ENCODE data around the gene COL16A1.
A peak's percentile ranks its signal among the peaks of the same experiment; 100 is the strongest.
"Not testable (repeated sequence)": the region's sequence is repeated elsewhere in the genome, so short reads cannot be mapped to it uniquely, and the experiment has no call there.

COL16A1 gene

DNA sequence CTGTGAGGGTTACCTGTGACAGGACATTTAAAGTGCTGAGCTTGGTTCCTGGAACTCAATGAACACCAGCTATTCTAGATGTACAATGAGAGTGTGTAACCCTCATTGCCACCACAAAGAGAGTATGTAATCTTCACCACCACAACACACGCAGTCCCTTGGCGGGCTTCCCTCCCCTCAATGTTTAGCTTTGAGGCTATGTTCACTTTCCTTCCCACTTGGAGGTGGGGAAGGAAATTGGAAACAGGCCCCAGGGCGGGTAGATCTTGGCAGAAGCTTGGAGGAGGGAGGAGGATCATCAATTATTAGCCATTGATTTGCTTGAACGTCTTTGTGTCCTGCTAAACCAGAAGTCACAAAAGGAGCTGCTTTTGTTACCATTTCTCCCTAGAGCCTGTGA is 8.3 kb upstream of the COL16A1 start:
- TF ChIP-seq POLR2AphosphoS5 (IDR thresholded peaks at IDR 0.05; ENCODE audit: low read depth, low read length) = no peak
- TF ChIP-seq POLR2A (IDR thresholded peaks at IDR 0.05; ENCODE audit: low read depth, low read length) = no peak
- no peak for TF ChIP-seq PAX5 (IDR thresholded peaks at IDR 0.05; ENCODE audit: insufficient read depth, low read length, severe bottlenecking)
- TF ChIP-seq TAF1 (IDR thresholded peaks at IDR 0.05; ENCODE audit: low read depth, low read length) = no peak
- TF ChIP-seq POU2F2 (IDR thresholded peaks at IDR 0.05; ENCODE audit: low read depth, low read length) = no peak
- TF ChIP-seq SPI1 (IDR thresholded peaks at IDR 0.05; ENCODE audit: low read depth, low read length) = no peak
- FAIRE-seq (peak; percentile 31), DNase-seq (ENCODE audit: insufficient read length, low spot score) (no peak)

GRCh38 chr1:31708324-31708723 is 4.5 kb upstream of the COL16A1 start:
- DNase-seq (ENCODE audit: insufficient read length, low spot score) (no peak), FAIRE-seq (peak; percentile 16)
- no peak for TF ChIP-seq PAX5 (IDR thresholded peaks at IDR 0.05; ENCODE audit: insufficient read depth, low read length, severe bottlenecking)
- no peak for TF ChIP-seq TAF1 (IDR thresholded peaks at IDR 0.05; ENCODE audit: low read depth, low read length)
- no peak for TF ChIP-seq POLR2A (IDR thresholded peaks at IDR 0.05; ENCODE audit: low read depth, low read length)
- no peak for TF ChIP-seq POU2F2 (IDR thresholded peaks at IDR 0.05; ENCODE audit: low read depth, low read length)
- no peak for TF ChIP-seq SPI1 (IDR thresholded peaks at IDR 0.05; ENCODE audit: low read depth, low read length)
- TF ChIP-seq POLR2AphosphoS5 (IDR thresholded peaks at IDR 0.05; ENCODE audit: low read depth, low read length) = no peak

DNA sequence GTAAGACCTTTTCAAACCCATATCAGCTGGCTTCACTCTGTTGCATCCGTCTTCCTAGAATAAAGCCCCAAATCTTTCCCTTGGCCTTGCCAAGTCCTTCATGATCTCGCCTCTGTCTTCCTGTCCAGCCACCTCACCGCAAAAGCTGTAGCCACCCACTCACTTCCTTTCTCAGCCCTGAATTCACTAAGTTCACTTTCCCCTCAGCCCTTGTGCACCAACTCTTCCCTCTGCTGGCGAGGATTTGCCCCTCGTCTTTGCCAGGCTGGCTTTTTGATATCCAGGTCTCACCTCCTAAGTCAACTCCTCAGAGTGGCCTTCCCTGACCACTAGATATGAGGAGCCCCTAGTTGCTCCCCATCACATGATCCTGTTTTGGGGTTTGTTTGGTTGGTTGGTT is 3.9 kb upstream of the COL16A1 start:
- DNase-seq (ENCODE audit: insufficient read length, low spot score) (no peak), FAIRE-seq (peak; percentile 85)
- TF ChIP-seq PAX5 (IDR thresholded peaks at IDR 0.05; ENCODE audit: insufficient read depth, low read length, severe bottlenecking) (no peak), POLR2A (IDR thresholded peaks at IDR 0.05; ENCODE audit: low read depth, low read length) (no peak), SPI1 (IDR thresholded peaks at IDR 0.05; ENCODE audit: low read depth, low read length) (peak; percentile 67), POLR2AphosphoS5 (IDR thresholded peaks at IDR 0.05; ENCODE audit: low read depth, low read length) (no peak), POU2F2 (IDR thresholded peaks at IDR 0.05; ENCODE audit: low read depth, low read length) (0 out of 2 replicates have a peak, but pooled peaks have one; percentile 26)

DNA sequence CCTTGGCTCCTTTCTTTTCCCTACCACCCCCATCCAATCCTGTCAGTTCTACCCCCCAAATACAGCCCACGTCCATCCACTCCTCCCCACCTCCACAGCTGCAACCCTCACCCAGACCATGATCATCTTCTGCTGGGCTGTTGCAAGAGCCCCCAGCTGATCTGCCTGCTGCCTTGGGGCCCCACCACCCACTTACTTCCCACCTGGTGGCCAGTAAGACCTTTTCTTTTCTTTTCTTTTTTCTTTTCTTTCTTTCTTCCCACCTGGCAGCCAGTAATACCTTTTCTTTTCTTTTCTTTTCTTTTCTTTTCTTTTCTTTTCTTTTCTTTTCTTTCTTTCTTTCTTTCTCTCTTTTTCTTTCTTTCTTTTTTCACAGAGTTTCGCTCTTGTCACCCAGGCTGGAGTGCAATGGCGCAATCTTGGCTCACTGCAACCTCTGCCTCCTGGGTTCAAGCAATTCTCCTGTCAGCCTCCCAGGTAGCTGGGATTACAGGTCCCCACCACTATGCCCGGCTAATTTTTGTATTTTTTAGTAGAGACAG is 3.3 kb upstream of the COL16A1 start:
- not testable (repeated sequence) for FAIRE-seq; DNase-seq (ENCODE audit: insufficient read length, low spot score)

DNA sequence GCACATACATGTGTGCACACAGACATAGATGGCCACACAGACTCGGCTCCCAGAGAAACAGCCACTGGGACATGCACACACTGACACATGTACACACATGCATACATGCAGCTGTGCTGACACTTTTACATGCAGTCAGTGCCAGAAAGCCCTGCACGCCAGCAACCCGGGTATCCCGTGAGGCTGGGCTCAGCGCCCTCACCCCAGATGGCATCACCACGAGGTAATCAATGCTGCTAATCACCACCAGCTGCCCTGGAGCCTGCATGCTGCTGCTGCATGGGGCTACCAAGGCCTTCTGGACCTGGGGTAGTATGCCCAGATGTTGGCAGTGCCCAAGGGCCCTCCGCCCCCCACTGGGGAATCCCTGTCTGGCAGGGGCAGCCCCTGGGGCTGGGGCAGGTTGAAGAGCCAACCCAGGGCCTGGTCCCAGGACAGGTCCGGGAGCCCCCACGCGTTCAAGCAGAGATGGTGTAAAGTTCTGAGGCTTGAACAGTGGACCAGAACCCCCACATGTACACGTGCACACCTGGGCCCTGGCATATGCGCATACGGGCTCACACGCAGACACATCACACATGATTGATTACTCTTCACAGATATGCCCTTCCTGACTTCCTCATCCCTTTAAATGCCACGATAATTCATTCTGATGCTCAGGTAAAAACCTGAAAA is 2.7 kb upstream of the COL16A1 start:
- DNase-seq (ENCODE audit: insufficient read length, low spot score) (no peak), FAIRE-seq (peak; percentile 83)
- TF ChIP-seq SPI1 (IDR thresholded peaks at IDR 0.05; ENCODE audit: low read depth, low read length) = 0 out of 2 replicates have a peak, but pooled peaks have one; percentile 28
- no peak for TF ChIP-seq POU2F2 (IDR thresholded peaks at IDR 0.05; ENCODE audit: low read depth, low read length)

GRCh38 chr1:31705080-31705866 is 1.5 kb upstream of the COL16A1 start:
- DNase-seq (ENCODE audit: insufficient read length, low spot score) (peak; percentile 84), FAIRE-seq (peak; percentile 76)
- no peak for TF ChIP-seq POLR2AphosphoS5 (IDR thresholded peaks at IDR 0.05; ENCODE audit: low read depth, low read length)
- no peak for TF ChIP-seq PAX5 (IDR thresholded peaks at IDR 0.05; ENCODE audit: insufficient read depth, low read length, severe bottlenecking)
- no peak for TF ChIP-seq SPI1 (IDR thresholded peaks at IDR 0.05; ENCODE audit: low read depth, low read length)
- TF ChIP-seq TAF1 (IDR thresholded peaks at IDR 0.05; ENCODE audit: low read depth, low read length) = no peak
- no peak for TF ChIP-seq POLR2A (IDR thresholded peaks at IDR 0.05; ENCODE audit: low read depth, low read length)
- no peak for TF ChIP-seq POU2F2 (IDR thresholded peaks at IDR 0.05; ENCODE audit: low read depth, low read length)

GRCh38 chr1:31704271-31705079 is 658 bp upstream of the COL16A1 start:
- no peak for FAIRE-seq

DNA sequence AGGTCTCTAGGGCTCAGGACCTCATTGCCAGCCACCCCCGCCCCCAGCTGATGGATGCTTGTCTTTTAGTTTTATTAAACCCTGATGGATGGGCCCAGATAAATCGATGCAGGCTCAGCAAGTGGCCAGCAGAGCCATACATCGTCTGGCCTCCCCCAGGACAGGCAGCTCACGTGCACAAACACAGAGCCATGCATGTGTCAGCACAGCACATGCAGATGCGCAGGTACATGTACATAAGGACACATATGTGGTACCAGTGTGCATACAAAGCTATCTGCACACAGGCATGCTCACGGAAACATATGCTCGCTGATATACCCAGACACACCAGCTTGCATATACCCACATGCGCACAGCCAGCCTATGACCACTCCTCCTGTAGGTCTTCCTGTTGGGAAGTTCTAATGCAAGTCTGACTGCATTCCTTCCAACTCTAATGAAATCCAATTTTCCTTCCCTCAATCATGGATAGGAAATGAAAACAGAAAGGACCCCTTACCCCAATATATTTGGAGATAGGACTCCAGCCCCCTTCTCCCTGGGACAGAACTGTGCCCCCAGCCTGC is 897 bp downstream of the COL16A1 start:
- DNase-seq (ENCODE audit: insufficient read length, low spot score) (no peak), FAIRE-seq (peak; percentile 28)
- TF ChIP-seq PAX5 (IDR thresholded peaks at IDR 0.05; ENCODE audit: insufficient read depth, low read length, severe bottlenecking) = no peak
- no peak for TF ChIP-seq POLR2A (IDR thresholded peaks at IDR 0.05; ENCODE audit: low read depth, low read length)
- TF ChIP-seq SPI1 (IDR thresholded peaks at IDR 0.05; ENCODE audit: low read depth, low read length) = no peak
- TF ChIP-seq TAF1 (IDR thresholded peaks at IDR 0.05; ENCODE audit: low read depth, low read length) = no peak
- TF ChIP-seq POU2F2 (IDR thresholded peaks at IDR 0.05; ENCODE audit: low read depth, low read length) = no peak
- no peak for TF ChIP-seq POLR2AphosphoS5 (IDR thresholded peaks at IDR 0.05; ENCODE audit: low read depth, low read length)

More at GRCh38 chr1:31704271-31705079, 658 bp upstream of the COL16A1 start:
- TF ChIP-seq POLR2A (IDR thresholded peaks at IDR 0.05; ENCODE audit: low read depth, low read length) (no peak), PAX5 (IDR thresholded peaks at IDR 0.05; ENCODE audit: insufficient read depth, low read length, severe bottlenecking) (no peak), POLR2AphosphoS5 (IDR thresholded peaks at IDR 0.05; ENCODE audit: low read depth, low read length) (no peak), TAF1 (IDR thresholded peaks at IDR 0.05; ENCODE audit: low read depth, low read length) (no peak), POU2F2 (IDR thresholded peaks at IDR 0.05; ENCODE audit: low read depth, low read length) (no peak), SPI1 (IDR thresholded peaks at IDR 0.05; ENCODE audit: low read depth, low read length) (no peak)
- no peak for DNase-seq (ENCODE audit: insufficient read length, low spot score)

Measured in GM12891 (cell line).